ENCODE results near the gene RPP40.
"Not testable (repeated sequence)": the region's sequence is repeated elsewhere in the genome, so short reads cannot be mapped to it uniquely, and the experiment has no call there.

The RPP40 gene

DNA sequence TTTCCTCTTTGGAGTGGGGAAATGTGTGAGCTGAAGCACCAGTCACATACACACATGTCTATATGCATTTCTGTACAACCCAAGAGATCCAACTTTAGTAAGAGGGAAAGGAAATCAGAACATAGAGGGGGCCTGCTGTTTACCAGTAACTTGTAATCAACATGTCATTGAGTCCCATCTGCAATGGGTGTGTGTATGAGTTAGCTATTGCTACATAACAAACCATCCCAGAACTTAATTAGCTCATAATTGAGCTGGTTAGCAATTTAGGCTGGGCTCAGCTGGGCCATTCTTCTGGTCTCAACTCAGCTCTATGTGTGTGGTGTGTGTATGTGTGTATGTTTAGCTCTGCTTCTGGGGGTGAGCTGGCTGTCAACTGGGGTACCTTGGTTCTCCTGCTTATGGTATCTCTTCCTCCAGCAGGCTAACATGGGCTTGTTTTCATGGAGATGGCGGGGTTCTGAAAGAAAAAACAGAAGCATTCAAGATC is 10.3 kb upstream of the RPP40 start:
- DNase-seq (ENCODE audit: low spot score) = no peak

- no peak for DNase-seq (ENCODE audit: low spot score)
Observed at GRCh38 chr6:5012519-5012918, 8.7 kb upstream of the RPP40 start.

DNA sequence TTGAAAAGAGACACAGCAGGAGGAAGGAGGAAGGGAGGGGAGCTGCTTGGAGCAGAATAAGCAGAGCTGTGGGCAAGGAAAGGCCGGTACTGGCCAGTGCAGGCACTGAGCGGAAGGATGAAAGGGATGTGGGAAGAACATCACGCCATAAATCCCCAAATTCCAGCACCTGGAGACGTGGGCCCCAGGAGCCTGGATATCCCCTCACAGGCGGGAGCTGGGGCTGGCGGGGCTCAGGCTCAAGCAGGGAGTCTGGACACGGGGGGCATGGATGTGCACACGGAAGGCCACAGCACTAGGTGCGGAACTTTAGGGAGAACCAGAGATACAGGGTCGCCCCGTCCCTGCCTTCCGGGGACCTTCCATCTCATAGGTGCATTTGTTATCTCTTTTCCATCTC is 7.5 kb upstream of the RPP40 start:
- DNase-seq (ENCODE audit: low spot score) = no peak

- DNase-seq (ENCODE audit: low spot score) = no peak
Observed at GRCh38 chr6:5007531-5007930, 3.7 kb upstream of the RPP40 start.

- DNase-seq (ENCODE audit: low spot score) = no peak
Observed at GRCh38 chr6:5006222-5006621, 2.4 kb upstream of the RPP40 start.

- DNase-seq (ENCODE audit: low spot score) = not testable (repeated sequence)
Observed at GRCh38 chr6:5005038-5005433, 1.2 kb upstream of the RPP40 start.

GRCh38 chr6:5004373-5005037 is 668 bp upstream of the RPP40 start:
- no peak for DNase-seq (ENCODE audit: low spot score)

DNA sequence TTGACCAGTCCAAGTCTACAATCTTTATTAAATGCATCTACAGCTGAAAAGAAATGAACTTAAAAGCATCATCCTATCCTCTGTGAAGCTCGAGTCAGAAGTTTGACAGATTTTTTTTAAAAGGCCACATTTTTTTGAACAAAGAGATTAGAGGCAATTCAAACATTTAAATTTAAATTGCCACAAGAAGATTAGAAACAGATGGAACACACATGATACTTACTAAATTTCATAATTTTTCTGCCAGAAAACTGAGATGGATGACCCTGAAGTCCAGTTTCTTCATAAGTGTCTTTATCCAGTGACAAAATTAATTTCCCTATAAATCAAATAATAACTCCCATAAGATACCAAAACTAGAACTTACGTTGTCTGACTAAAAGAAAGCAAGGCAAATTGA is 4.3 kb downstream of the RPP40 start:
- DNase-seq (ENCODE audit: low spot score) = no peak

GRCh38 chr6:4997862-4998261 is 6.0 kb downstream of the RPP40 start:
- no peak for DNase-seq (ENCODE audit: low spot score)

DNA sequence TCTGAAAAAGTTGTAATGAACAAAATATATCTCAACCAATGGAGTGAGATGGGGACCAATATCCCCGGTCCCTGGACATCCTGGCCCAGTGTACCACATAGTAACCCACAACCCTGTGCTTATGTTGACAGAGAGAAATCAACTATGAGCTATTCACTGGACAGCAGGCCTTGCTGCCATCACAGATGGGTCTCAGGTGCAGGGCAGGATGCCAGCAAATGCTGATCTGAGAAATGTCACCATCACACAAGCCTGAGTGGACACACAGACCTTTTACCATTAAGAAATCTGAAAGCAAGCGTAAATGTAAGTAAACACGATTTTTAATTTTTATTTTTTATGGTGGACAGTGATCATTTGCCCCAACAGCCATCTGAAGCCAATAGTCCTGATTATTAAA is 9.1 kb downstream of the RPP40 start:
- DNase-seq (ENCODE audit: low spot score) = no peak

DNA sequence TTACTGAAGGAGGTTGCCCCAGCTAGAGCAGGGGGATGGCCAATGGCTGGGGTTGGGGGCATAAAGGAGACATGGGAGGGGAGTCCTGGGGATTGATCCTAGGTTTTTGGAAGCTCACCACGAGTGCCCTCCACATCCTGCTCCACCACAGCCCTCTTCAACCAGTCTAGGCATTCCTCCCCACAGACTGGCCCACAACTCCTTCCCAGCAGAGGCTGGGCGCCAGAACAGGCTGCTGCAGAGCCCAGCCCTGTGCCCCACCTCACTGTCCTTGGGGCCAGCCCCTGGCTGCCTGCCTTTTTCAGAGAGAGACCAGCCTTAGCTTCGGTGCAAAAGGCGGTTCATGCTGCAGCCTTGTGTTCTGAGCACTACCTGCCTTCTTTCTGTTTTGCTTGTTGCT is 16.4 kb downstream of the RPP40 start:
- DNase-seq (ENCODE audit: low spot score) = no peak

DNA sequence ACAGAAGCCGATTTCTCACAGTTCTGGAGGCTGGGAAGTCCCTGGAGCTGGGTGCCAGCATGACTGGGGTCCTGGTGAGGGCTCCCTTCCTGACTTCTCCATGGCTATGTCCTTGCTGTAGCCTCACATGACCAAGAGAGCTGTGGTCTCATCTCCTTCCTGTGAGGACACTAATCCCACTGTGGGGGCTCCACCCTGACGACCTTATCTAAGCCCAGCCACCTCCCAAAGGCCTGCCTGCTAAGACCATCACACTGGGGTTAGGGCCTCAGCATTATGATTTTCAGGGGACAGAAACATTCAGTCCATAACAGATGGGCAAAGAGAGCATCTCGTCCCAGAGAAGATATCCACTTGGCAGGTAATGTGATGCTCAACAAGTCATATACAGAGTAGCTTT is 16.8 kb downstream of the RPP40 start:
- DNase-seq (ENCODE audit: low spot score) = no peak

DNA sequence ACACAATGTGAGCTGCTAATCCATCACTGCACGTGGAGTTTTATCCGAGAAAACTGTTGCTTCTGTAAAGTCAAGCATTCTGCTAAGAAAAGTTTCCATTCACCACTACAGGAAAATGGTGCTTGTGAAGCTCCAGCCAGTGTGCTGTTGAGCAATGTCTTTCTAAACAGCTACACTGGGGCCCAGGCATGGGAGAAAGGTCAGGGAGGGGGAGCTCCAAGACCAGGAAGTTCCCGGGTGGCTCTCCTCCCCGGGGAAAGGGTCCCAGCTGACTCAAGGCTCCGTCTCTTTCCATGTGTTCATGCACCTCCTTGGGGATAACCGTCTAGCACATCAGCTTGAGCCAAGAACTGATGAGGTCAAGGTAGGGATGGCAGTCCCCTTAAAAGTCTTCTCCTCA is 20.5 kb downstream of the RPP40 start:
- DNase-seq (ENCODE audit: low spot score) = no peak

DNA sequence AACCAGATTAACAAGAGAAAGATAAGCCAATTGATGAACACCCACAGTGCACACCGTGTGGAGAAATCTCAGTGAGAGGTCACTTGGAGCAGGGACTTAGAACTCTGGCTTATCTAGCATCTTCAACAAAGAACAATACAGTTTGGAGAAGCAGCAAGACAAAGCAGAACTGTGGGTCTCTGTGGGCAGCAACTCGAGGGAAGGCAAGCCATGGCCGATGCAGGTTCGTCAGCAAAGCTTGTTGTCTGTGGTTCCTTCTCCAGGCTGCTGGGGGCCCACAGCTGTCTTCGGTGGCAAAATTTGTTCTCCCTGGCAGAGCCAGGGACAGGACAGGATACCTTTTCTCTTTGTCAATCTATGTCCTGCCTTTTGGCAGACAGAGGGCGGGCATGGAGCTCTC is 22.1 kb downstream of the RPP40 start:
- no peak for DNase-seq (ENCODE audit: low spot score)

DNA sequence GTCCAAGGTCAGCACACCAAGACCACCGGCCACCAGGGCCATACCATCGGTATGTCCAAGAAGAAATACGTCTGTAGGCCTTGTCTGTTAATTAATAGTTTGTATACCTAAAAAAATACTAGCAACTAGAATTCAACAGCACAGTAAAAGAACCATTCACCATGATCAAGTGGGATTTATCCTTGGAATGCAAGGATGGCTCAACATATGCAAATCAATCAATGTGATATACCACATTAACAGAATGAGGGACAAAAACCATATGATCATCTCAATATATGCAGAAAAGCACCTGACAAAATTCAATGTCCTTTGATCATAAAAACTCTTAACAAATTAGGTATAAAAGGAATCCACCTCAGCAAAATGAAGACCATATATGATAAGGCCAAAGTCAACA is 24.4 kb downstream of the RPP40 start:
- no peak for DNase-seq (ENCODE audit: low spot score)

GRCh38 chr6:4977468-4977867 is 26.4 kb downstream of the RPP40 start:
- DNase-seq (ENCODE audit: low spot score) = no peak

- DNase-seq (ENCODE audit: low spot score) = no peak
Observed at GRCh38 chr6:4975506-4975905, 28.3 kb downstream of the RPP40 start.

- no peak for DNase-seq (ENCODE audit: low spot score)
Observed at GRCh38 chr6:4974962-4975361, 28.9 kb downstream of the RPP40 start.

GRCh38 chr6:4973982-4974745 is 29.7 kb downstream of the RPP40 start:
- DNase-seq (ENCODE audit: low spot score) = no peak

DNA sequence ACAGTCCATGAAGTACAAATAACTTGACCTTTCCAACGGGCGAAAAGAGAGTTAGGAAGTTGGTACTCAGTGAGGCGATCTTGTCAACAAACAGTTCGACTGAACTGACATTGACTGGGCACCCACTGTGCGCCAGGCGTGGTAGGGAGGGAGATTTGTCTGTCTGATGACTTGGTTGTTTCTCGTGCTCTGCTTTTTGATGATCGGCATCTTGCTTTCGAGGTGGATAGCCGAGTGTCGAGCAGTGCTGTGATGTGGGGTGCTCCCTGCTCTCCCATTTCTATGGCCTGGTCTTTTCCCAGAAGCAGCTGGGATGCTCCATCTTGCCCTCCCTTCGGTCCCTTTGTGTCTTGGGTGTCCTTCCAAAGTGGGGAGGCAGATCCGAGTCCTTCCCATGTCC is 30.4 kb downstream of the RPP40 start:
- no peak for DNase-seq (ENCODE audit: low spot score)

GRCh38 chr6:4972438-4972837 is 31.4 kb downstream of the RPP40 start:
- no peak for DNase-seq (ENCODE audit: low spot score)

DNA sequence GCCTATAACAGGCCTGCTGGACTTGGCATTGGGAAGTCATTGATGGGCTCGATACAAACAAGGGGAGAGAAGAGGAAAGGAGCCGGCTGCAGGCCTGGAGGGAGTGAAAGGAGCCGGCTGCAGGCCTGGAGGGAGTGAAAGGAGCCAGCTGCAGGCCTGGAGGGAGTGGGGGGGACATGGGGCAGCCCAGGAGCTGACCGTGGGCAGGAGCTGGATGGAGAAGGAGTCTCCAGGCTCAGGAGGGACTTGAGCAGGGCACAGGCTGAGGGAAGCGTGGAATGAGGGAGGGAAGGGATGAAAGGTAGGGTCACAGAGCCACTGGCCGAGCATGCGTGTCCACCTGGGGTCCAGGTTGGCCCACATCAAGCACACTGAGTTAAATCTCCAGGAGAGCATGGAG is 32.0 kb downstream of the RPP40 start:
- DNase-seq (ENCODE audit: low spot score) = no peak

DNA sequence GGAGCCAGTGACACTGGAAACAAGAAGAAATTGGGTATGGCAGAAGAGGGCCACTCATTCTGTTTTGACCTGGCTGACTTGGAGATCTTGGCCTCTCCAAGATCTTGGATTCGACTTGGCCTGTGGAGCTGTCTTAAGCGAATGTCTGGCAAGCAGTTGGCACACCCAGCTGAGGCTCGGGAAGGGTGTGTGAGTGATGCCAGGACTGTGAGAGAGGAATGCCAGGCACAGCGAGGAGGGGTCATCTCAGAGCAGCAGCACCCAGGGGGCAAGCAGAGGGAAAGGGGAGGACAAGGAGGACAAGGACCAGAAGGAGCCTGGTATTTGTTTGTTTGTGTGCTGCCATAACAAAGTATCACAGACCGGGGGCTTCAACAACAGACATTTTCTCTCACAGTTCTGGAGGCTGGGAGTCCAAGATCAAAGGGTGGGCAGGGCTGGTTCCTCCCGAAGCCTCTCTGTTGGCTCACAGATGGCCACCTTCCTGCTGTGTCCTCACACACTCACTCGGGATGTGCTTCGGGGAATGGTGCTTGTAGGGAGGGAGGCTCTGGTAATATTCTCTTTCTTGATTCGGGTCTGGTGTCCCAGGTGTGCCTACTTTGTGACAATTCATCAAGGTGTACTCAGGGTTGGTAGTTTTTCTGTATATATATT is 33.0 kb downstream of the RPP40 start:
- DNase-seq (ENCODE audit: low spot score) = no peak
